NCI-H526 treated with DMSO at 0.1 percent for 48 hours (cell line): Measurements from ENCODE around the gene NTNG2.

Experiments
- DNase-seq: peaks from one replicate; lab custom pipeline; 2025; lab: John Stamatoyannopoulos, UW

Gene NTNG2

DNA sequence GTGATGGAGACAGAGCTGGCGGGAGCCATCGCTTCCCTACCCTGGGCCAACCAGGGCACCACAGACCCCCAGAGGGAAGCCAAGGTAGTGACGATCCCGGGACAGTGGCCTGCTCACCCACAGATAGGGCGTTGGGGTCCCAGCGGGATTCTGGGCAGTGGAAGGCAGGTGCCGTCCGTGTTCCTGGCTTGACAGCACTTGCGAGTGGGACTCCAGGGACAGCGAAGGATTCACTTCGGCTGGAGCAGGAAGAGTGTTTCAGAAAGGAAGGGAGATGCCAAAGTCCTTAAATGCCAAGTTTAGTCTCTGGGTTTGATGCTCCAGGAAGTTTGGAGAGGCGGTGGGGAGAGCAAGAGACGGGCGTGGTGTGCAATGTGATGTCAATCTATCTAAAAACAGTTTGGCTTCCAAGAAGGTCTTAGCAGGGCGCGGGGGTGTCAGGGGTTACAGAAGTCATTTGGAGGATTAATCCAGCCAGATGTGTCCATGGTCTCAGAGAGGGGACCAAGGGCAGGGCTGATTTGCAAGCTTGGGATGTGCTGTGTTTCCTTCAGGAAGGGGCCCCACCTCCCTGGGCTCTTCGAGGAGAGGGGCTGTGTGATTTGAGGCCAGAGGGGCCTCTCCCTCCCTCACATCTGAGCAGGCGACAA, 74.9 kb downstream of the NTNG2 start:
- DNase-seq, result no peak

DNA sequence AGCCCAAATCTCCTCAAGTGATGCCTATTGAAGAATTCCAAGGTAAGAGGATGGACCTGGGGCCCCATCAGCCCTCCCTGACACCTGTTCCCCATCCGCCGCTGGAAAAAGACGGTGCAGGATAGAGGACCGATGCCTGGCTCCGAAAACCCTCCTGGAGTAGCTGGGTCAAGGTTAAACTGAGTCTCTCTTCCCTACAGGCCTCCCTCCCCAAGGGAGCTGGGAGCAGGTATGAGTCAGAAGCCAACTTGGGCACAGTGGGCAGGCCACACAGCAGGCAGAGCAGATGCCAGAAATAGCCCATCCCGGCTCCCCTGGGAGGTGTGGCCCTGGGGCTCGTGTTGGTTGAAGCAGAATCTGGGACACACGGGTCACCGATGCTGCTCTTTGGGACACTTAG, 75.6 kb downstream of the NTNG2 start:
- no peak for DNase-seq

DNA sequence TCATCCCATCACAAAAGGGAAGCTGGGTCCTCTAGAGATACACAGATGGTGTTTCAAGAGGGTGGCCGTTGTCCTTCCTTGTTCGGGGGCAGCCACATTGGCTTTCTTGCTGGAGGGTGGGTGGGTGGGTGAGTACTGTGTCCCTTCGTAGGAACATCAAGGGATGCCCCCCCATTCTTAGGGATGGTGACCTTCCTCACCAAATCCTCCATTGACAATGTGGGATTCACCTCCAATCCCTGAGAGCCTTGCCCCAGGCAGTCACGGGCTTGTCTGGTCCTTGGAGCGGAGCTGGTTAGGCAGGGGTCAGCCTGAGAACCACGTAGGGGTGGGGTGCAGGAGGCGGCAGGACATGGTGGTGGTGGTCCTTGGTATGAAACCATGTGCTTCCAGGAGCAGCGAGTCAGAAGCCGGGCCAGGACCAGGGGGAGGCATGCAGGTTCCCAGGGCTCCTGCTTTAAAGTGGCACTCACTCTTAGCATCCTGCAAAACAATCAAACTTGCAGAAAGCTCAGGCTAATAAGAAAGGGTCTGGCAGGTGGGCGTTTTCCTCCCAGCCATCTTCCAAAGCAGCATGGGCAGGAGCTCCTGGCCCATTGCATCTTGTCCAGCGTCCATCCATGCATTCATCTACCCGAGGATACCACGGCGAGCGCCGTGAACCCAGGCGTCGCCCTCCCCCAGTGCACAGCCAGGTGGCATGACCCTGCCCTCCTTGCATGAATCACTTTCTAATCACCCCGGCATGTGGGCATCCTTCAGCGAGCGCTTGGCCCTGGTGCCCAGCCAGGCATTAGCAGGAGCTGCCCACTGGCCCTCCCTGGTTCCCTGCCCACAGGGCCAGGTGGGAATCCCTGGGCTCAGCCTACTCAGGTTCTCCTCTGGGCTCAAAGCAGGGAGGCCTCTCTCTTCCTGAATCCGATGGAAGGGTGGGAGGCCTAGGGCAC, 76.4 kb downstream of the NTNG2 start:
- no peak for DNase-seq

DNA sequence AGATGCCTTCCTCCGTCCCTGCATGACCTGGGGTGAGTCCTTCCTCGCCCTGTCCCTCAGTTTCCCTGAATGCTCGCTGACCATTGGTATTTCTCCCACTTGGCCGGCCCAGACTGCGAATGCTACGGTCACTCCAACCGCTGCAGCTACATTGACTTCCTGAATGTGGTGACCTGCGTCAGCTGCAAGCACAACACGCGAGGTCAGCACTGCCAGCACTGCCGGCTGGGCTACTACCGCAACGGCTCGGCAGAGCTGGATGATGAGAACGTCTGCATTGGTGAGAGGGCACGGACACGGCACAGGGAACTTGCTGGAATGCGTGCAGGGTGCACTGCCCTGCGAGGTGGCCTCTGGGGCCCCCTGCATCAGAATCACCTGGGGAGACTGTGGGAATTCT, 77.1 kb downstream of the NTNG2 start:
- DNase-seq, result no peak

DNA sequence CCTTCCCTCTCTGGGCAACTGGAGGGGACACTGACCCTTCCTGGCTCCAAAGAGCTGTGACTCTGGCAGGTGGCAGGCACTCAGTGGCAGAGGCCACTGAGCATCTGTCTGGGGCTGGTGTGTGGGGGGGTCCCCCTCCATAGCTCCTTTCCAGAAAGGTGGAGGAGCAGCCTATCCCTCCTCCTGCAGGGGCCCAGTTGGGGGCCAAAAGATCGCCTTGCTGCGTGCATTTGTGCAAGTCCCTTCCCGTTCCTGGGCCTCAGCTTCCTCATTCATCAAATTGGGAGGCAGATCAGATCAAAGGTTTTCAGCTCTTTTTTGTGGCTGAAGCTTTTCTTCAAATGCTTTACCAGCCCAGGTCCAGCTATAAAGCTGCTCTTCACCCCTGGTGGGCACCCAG, 77.7 kb downstream of the NTNG2 start:
- DNase-seq, result no peak

DNA sequence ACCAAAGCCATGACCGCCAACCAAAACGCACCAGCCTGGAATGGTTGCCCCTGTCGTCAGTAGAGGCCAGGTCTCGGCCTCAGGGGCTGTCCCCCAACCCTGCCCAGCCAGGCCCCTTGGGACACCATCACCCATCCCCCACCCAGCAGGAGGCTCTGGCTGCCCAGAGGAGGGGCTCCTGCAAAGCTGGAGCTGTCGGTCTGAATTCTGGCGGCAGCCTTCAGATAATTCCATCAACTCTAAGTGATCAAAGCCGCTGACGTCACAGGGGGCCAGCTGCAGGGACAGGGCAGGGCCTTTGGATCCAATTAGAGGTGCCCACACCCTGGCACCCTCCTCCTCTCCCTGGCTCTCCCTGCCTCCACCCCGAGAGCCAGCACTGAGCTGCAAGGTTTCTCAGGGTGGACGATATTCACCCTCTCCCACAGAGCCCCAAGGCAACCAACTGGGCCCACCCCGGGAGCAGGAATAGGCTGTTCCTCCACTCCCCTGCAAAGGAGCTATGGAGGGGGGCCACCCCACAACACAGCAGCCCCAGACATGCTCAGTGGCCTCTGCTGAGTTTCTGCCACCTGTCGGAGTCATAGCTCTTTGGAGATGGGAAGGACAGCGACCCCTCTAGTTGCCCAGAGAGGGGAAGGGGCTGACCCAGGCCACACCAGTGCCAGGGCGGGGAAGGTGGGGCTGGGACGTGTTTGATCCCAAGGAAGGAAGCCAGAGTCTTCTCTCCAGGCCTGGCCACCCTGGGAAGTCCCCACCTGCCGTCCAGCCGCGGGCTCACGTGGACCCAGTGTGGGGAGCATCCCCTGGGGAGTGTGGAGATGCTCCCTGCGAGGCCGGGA, 78.4 kb downstream of the NTNG2 start:
- DNase-seq, result no peak

DNA sequence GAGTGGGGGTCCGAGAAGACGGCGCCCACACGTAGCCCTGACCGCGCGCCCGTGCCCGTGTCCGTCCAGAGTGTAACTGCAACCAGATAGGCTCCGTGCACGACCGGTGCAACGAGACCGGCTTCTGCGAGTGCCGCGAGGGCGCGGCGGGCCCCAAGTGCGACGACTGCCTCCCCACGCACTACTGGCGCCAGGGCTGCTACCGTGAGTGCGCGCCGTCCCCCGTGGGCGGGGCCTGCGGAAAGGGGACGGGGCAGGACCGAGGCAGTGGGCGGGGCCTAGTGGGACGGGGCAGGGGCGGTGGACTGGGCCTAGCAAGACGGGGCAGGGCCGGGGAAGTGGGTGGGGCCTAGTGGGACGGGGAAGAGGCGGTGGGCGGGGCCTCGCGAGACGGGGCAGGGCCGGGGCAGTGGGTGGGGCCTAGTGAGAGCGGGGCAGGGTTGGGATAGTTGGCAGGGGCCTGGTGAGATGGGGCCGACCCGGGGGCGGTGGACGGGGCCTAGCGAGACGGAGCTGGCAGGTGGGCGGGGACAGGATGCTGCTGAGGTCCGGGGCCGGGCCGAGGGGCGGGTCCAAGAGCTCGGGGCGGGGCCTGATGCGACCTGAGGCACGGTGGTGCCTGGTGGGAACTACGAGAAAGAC, 79.1 kb downstream of the NTNG2 start:
- peak; percentile 74 for DNase-seq

DNA sequence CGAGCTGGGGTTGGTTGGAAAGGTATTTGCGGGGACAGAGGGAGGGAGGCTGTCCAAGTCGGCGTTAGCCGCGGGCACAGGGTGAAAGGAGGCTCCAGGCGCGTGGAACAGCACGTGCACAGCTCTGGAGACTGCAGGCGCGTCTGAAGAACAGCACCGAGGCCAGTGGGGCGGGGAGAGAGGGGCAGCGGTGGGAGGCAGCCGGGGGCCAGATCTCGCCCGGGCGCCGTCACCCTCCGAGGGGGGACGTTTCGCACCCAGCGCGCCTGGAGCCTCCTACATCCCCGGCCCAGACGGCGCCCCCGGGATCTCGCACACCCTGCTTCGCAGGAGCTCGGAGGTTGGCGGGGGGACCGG, 79.6 kb downstream of the NTNG2 start:
- DNase-seq, result no peak

DNA sequence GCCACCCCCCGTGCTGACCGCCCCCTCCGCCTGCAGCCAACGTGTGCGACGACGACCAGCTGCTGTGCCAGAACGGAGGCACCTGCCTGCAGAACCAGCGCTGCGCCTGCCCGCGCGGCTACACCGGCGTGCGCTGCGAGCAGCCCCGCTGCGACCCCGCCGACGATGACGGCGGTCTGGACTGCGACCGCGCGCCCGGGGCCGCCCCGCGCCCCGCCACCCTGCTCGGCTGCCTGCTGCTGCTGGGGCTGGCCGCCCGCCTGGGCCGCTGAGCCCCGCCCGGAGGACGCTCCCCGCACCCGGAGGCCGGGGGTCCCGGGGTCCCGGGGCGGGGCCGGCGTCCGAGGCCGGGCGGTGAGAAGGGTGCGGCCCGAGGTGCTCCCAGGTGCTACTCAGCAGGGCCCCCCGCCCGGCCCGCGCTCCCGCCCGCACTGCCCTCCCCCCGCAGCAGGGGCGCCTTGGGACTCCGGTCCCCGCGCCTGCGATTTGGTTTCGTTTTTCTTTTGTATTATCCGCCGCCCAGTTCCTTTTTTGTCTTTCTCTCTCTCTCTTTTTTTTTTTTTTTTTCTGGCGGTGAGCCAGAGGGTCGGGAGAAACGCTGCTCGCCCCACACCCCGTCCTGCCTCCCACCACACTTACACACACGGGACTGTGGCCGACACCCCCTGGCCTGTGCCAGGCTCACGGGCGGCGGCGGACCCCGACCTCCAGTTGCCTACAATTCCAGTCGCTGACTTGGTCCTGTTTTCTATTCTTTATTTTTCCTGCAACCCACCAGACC, 80.2 kb downstream of the NTNG2 start:
- DNase-seq, result no peak

DNA sequence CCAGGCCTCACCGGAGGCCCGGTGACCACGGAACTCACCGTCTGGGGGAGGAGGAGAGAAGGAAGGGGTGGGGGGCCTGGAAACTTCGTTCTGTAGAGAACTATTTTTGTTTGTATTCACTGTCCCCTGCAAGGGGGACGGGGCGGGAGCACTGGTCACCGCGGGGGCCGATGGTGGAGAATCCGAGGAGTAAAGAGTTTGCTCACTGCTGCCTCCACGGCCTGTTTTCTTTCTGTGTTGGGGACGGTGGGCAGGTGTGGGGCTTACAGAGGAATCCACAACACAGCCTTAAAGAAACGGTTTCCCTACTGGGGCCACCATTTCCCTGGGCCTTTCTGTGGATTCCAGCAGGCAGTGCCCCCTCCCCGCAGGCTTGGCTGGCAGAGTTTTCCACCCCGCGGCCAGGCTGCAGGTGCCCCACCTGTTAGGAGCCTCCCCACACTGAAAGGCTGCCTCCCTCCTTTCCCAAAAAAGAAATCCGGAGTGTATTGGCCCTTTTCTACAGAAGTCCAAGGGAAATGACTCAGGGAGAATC, 80.8 kb downstream of the NTNG2 start:
- DNase-seq, result no peak

DNA sequence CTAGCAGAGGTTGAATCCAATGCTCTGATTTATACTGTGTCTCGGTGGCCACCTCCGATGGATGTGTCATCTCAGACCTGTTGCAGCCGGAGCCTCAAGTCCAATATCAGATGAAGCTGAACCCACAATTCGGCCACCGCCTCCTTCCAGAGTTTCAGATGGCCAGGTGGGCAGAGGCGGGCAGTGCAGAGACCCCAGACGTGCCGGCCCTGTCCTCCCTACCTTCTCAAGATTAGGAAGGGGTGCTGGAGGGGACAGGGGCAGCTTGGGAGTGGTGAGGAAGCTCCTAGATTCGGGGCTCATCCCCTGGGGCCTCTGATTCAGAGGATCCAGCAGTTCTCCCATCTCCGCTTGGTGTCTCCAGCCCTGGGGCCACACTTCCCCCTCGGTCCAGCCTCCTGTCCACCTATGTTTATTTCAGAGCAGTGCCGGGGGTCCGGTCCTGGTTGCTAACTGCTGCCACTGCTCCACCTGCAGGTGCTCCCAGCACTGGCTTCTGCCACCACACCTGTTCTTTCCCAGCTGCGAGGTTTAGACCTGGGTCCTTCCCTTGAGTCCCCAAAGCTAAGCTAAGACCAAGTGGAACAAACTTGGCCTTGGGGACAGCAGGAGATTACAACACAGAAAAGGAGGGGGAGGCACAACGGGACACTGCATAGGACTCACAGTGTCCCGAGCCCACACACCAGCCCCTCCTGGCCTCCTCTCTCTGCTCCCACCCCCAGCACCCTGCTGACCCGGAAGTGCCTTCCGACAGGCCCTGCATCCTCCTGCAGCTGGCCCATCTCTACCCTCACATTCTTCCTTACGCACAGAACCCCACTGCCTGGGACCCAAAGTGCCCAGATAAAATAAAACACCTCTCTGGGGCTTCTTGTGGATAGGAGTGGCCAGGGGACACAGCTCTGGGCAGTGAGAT, 81.6 kb downstream of the NTNG2 start:
- DNase-seq, result no peak

DNA sequence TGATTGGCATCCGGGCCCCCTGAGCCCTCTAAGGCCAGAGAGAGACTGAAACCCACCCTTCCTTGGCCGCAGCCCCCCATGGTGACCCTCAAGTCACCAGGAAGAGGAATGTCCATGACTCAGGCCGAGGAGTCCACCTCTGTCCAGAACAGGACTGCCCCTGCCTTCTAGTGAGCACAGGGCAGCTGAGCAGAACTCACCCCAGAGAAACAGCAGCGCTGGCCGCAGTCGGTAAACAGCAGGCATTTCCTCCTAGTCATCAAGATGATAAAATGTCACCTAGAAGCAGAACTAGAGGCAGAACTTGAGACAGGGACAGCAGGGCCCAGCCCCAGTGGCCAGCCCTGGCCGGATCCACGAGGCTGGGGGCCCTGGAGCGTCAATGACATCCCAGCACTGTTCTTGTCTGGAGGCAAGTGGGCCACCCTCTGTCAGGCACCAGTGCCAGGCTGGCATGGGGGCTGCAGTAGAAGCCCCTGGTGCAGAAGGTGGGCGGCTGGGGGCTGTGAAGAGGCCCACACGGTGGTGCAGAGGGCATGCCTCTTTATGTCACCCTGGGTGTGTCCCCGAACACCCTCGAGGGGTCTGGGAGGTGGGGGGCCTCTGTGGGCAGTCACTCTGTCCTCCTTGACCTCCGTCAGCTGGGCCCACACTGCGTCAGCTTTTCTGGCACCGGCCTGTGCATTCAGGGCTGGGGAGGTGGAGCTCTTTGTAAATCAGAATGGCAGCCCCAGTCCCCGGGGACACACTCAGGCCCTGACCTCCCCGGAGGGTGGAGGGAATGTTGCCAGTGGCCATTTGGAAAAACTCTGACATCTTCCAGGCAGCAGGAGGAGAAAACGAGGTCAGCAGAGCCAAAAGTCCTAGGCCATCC, 83.0 kb downstream of the NTNG2 start:
- no peak for DNase-seq

DNA sequence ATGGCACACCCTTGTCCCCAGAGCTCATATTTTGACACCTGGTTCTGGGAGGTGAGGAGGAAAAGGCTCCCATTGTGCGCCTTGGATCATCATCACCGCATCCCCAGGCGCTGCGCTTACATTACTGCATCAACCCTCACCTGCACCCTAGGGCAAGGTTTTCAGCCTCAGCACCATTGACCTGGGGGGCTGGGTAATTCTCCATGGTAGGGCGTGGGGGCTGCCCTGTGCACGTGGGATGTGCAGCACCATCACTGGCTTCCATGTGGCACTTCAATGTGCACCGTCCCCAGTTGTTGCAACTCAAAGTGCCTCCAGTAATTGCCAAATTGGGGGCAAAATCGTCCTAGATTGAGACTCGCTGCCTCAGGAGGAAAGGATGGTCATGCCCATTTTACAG, 83.6 kb downstream of the NTNG2 start:
- no peak for DNase-seq

DNA sequence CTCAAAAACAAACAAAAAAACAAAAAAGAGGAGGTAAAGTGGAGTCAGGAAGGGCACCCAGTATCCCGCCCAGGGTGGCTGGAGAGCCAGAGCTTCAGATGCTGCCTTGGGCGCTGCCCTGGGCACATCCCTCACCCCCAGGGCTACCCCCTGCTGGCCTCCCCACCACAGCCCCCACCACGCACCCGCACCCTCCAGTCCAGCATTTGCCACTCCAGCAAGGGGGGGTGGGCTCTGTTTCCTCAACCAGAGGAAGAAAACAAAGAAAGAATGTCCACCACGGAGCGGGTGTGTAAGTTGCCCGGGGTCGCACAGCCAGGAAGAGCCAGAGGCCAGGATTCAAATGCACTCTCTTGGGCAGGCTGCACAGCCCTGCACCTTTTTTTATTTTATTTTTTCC, 86.1 kb downstream of the NTNG2 start:
- no peak for DNase-seq

DNA sequence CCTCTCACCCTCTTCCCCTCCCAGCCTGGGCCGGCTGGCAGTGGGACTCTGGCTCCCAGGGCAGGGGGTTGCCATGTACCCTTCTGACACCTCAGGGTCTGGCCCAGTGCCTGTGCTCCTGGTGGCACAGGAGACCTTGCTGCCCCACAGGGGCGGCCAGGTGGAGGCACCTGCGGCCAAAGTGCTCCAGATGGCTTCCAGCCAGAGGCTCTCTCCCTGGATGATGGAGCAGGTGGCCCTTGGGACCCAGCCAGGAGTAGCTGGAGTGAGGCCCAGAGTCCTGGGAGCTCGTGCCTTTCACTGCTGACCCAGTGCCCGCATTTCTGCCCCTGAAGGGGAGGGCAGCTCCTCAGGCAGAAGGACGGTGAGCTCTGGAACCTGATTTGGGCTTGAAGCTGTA, 87.3 kb downstream of the NTNG2 start:
- DNase-seq, result no peak

DNA sequence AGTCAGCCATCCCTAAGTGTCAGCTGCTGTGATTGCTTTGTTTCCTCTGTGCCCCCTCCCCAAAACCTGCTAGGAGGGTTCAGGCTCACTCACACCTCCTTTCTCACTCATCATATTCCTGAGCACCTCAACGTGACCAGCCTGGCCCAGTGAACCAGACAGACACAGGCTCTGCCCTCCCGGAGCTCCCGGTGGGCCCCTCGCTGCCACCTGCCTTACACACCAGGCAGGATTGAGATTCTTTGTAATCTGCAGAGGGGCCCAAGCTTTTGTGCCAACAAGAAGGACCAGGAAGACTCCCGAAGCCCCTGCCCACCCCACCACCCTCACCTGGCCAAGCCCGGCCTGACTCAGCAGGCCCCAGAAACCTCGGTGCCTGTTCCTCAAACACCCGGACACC, 87.8 kb downstream of the NTNG2 start:
- no peak for DNase-seq

DNA sequence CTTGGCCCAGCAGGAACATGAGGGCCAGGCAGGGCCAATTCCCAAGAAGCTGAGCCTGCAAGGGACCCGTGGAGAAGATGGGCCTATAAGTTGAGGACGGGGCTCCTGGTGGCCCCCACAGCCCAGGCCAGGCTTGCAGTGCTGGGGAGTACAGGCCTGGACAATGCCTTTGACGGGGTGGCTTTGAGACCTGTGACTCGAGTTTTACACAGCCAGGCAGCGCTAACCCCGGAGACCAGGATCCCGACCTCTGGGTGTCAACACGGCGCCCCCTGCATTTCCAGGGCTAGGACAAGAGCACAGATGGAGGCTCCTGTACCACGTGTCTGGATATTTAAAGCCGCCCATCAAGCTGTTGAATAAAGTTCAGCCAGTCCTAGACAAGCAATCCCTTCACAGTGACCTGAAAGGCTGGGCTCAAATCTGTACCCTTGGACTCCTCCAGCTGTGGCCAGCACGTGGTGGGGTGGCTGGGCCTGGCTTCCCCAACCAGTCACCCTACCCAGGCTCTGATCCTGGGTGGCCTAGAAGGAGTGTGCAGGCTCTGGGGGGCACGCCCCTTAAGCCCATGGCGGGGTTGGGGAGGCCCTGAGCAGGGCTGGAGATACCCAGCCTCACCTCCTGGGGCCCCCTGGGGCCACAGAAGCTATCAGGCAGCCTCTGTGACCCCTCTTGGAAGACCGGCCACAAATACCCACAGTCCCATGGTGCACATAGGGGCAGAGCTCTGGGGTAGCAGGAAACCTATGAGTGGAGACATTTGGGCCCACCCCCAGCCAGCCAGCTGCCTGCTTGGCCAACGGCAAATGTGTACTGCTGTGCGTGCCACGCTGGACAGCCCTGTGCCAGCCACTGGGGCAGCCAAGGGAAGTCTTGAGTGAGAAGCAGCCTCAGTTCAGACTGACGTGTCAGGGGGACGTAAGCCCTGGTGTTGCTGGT, 88.7 kb downstream of the NTNG2 start:
- DNase-seq, result no peak

DNA sequence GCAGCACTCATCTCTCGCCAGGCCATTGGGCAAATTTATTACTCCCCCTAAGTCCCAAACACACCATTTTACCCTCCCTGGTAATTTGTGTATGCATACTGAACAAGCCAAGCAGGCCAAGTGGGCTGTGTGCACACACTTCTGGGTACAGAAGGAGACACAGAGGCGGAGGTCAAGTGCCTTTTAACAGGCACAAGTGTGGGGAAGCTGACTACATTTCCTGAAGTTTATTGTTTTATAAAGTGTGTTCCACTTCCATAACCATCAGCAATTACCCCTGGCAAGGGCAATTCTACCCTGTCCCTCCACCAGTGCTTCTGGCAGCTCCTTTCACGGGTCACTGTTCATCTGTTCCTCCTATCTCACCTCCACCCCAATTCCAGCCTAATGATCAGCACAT, 99.0 kb downstream of the NTNG2 start:
- DNase-seq, result no peak
